GM12801 (cell line): ENCODE data around the gene SENP5.

Experiments
- TF ChIP-seq, protein P1 (sequence below): IDR thresholded peaks from one replicate; pipeline ENCODE4 v1.5.1; 2011; ENCODE audit warnings: control low read depth; ENCODE audit not compliant: insufficient read length; ENCODE audit errors: extremely low read depth

SENP5 gene

DNA sequence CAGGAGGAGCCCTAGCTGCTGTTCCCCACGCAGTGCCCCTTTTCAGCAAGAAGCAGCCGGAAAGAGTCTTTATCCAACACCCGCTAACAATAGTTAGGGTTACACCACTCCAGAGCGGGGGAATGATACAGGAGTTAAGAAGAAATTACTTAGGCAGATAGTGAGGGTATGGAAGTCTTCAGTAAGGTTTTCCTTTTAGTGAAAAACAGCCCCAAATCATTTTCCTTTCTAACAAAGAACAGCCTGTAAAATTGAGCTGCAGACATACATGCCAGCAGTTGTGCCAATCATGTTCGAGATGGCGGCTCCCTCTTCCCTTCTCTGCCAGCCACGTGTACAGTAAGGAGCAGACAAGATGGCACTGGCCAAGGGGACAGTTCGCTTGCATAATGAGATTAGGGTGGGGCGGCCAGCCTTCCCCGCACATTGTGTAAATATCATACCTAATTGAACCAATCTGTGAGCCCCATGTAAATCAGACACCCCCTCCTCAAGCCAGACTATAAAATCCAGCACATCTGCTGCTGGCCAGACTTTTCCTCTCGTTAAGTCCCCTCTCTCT lies 18.5 kb upstream of the SENP5 start:
- TF ChIP-seq, protein P1, sequence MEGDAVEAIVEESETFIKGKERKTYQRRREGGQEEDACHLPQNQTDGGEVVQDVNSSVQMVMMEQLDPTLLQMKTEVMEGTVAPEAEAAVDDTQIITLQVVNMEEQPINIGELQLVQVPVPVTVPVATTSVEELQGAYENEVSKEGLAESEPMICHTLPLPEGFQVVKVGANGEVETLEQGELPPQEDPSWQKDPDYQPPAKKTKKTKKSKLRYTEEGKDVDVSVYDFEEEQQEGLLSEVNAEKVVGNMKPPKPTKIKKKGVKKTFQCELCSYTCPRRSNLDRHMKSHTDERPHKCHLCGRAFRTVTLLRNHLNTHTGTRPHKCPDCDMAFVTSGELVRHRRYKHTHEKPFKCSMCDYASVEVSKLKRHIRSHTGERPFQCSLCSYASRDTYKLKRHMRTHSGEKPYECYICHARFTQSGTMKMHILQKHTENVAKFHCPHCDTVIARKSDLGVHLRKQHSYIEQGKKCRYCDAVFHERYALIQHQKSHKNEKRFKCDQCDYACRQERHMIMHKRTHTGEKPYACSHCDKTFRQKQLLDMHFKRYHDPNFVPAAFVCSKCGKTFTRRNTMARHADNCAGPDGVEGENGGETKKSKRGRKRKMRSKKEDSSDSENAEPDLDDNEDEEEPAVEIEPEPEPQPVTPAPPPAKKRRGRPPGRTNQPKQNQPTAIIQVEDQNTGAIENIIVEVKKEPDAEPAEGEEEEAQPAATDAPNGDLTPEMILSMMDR, result no peak

DNA sequence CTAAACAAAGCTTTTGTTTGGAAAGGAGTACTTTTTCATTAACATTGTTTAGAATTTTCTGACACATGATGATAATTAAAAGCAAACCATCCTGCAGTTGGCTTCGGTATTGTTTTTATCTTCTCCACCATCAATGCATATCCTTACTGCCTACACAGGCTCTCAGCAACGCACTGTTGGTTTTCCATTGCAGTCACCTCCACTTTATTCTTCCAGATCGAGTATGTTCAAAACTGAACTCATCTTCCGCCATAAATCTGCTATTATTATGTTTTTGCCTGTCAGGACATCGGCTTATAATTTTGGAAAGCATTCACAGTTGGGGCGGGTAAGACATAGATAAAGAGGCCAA lies 589 bp upstream of the SENP5 start:
- TF ChIP-seq, protein P1, result no peak

DNA sequence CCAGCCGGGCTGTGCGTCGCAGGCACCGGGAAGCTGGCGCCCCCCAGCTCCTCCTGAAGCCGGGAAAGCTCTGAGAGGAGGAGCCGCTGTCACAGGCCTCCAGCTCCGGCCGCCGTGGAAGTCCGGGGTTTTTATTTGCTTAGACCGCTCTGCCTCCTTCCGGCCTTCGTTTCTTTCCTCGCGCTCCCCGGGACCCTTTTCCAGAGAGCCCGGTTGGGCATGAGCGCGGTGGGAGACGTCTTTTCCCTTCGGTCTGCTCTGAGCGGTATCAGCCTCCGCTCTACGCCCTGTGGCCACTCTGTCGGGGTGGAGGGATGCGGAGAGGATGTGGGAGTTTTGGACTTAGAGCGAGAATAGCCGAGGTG lies 559 bp downstream of the SENP5 start:
- TF ChIP-seq, protein P1, result no peak

DNA sequence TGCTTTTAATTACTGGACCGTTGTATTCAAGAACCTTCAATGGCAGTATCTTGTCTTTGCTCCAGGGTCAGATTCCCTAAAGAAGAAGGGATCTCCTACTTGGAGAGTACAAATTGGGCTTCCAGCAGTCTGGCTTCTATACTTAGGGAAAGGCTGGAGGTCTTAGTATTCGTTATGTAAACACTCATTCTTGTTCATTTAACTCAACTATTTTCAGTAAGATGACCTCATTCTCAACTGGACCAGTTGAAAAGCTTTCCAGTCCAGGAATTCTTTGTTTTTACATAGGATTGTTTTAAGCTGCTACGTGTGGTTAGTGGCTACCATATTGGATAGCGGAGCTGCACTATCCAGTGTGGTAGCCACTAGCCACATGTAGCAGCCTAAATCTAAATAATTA lies 4.6 kb downstream of the SENP5 start:
- TF ChIP-seq, protein P1, result no peak

DNA sequence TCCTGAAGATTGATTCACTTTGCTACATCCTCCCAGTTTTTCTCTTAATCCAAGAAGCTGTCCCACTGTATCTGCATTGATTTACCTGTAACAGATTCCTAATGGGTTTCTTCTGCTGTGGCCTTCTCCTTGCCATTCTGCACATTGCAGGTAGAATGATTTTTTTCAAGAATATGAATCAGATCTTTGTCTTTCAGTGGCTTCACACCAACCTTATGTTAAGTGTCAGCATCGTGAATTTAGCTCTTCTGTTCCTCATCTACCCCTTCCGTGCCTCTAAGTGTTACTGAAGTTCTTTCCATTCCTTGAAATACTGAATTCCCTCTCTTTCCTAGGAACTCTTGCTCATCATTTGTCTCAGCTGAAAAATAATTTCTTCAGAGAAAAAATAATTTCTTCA lies 7.5 kb downstream of the SENP5 start:
- TF ChIP-seq, protein P1, result no peak

DNA sequence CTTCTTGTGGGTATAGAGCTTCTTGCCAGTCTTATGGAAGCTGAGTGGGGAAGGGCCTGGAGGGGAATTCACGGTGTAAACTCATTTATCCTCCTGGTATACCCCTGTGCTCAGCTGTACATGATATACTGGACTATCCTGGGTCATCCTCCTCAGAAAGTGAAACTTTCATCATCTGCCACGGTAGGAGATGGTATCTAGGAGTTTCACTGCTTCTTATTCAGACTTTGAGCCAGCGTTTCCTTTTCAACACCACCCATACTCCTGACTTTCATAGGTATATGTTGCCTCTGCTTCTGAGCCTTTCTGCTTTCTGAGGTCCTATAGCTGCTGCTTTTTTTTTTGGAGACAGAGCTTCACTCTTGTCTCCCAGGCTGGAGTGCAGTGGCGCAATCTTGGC lies 15.6 kb downstream of the SENP5 start:
- TF ChIP-seq, protein P1, result no peak

DNA sequence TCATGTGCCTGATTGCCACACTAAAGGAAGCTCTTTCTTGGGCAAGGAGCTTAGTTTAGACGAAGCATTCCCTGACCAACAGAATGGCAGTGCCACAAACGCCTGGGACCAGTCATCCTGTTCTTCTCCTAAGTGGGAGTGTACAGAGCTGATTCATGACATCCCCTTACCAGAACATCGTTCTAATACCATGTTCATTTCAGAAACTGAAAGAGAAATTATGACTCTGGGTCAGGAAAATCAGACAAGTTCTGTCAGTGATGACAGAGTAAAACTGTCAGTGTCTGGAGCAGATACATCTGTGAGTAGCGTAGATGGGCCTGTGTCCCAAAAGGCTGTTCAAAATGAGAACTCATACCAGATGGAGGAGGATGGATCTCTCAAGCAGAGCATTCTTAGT lies 18.4 kb downstream of the SENP5 start:
- TF ChIP-seq, protein P1, result no peak
